Measurements from ENCODE around the gene CAT. TPM values are rescaled to one million over a fixed set of nuclear protein-coding genes. Genes with fewer than 3 reads are reported as not detected.

Gene CAT
- total and polyA plus RNA-seq, 9 of the 15 experiments (the other 6 are each of a cell fraction or from before 2014, with no cell fraction given), result 86.7 to 183 (median 114) TPM

GRCh38 chr11:34397811-34398210 is 40.9 kb upstream of the CAT start (continued):
- TF ChIP-seq, protein P1, sequence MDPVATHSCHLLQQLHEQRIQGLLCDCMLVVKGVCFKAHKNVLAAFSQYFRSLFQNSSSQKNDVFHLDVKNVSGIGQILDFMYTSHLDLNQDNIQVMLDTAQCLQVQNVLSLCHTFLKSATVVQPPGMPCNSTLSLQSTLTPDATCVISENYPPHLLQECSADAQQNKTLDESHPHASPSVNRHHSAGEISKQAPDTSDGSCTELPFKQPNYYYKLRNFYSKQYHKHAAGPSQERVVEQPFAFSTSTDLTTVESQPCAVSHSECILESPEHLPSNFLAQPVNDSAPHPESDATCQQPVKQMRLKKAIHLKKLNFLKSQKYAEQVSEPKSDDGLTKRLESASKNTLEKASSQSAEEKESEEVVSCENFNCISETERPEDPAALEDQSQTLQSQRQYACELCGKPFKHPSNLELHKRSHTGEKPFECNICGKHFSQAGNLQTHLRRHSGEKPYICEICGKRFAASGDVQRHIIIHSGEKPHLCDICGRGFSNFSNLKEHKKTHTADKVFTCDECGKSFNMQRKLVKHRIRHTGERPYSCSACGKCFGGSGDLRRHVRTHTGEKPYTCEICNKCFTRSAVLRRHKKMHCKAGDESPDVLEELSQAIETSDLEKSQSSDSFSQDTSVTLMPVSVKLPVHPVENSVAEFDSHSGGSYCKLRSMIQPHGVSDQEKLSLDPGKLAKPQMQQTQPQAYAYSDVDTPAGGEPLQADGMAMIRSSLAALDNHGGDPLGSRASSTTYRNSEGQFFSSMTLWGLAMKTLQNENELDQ (CRISPR knock-in tag; IDR thresholded peaks at IDR 0.05; ENCODE audit: borderline replicate concordance), result no peak
- TF ChIP-seq ZBED1 (IDR thresholded peaks at IDR 0.05), result no peak
- TF ChIP-seq ARID2 (IDR thresholded peaks at IDR 0.05), result no peak
- no peak for TF ChIP-seq ZNF12 (CRISPR knock-in tag; IDR thresholded peaks at IDR 0.05)
- TF ChIP-seq ELF4 (CRISPR knock-in tag; IDR thresholded peaks at IDR 0.05), result no peak
- TF ChIP-seq PRMT5 (CRISPR knock-in tag; IDR thresholded peaks at IDR 0.05), result no peak
- no peak for TF ChIP-seq ZNF778 (CRISPR knock-in tag; IDR thresholded peaks at IDR 0.05)
- TF ChIP-seq NCOA6 (IDR thresholded peaks at IDR 0.05), result no peak
- TF ChIP-seq MEF2A (IDR thresholded peaks at IDR 0.05; ENCODE audit: control insufficient read depth, low read depth, low read length), result no peak
- TF ChIP-seq ZNF217 (CRISPR knock-in tag; IDR thresholded peaks at IDR 0.05), result no peak
- no peak for TF ChIP-seq POLR3G (IDR thresholded peaks at IDR 0.05; ENCODE audit: extremely low read depth, insufficient read length, insufficient replicate concordance)

DNA sequence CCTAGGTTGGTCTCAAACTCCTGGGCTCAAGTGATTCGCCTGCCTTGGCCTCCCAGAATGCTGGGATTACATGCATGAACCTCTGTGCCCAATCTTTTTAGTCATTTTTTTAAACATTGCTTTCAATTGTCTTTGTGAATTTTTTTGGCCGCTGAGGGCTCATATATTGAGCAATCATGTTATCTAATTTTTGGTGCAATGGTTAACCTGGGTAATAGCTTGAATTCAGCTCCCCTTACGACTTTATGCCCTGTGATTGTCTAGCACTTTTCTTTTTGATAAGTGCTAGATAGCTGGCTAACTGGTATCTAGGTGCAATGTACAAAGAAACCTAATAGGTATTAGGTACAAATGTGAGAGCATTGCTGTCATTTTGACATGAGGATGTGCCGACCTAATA is 35.3 kb upstream of the CAT start:
- Histone ChIP-seq H3K36me3 (ENCODE audit: control insufficient read depth, insufficient read depth, low read length) (no peaks in the 10 kb centered on the region), H3K4me2 (ENCODE audit: insufficient read depth, low read length) (no peak overlapping the region), H3K27ac (ENCODE audit: extremely low read depth, low read depth, low read length) (no peak overlapping the region), H3K4me3 (no peak overlapping the region), H3K9me1 (ENCODE audit: control insufficient read depth, insufficient read depth, low read length) (no peaks in the 10 kb centered on the region), H3K9ac (ENCODE audit: insufficient read depth in 1 of 2, low read depth in 2 of 2, low read length in 2 of 2) (no peak overlapping the region), H2AFZ (ENCODE audit: low read depth, low read length) (no peak overlapping the region), H4K20me1 (replicated peaks; ENCODE audit: control insufficient read depth, insufficient read depth, low read length) (no peaks in the 10 kb centered on the region), H3K9me3 (replicated peaks; ENCODE audit: control insufficient read depth, insufficient read depth, low read depth, low read length) (no peaks in the 10 kb centered on the region), H3K27me3 (ENCODE audit: control insufficient read depth in 2 of 2, insufficient read depth in 2 of 2, low read length in 2 of 2) (no peaks in the 10 kb centered on the region), H3K79me2 (ENCODE audit: control insufficient read depth, insufficient read depth, low read length) (no peaks in the 10 kb centered on the region), H3K4me1 (replicated peaks in 1 of 2; ENCODE audit: control insufficient read depth in 2 of 2, insufficient read depth in 2 of 2, low read length in 2 of 2) (0 out of 5 replicates have a peak, but pooled peaks cover 0 to 7% of the 10 kb centered on the region in 2 experiments)
- in situ Hi-C loops (cut with MboI) (no loop called here), intact Hi-C loops (cut with micrococcal nuclease) (no loop called here)
- POLR2A ChIA-PET, result interaction anchor here (1.1 to 1.4 kb wide), 3 partner anchors 12 to 103 kb away, joined by 3 read pairs; no protein-coding TSS in a partner anchor
- no peak for DNase-seq (ENCODE audit: extremely low read depth in 1 of 4, low spot score in 3 of 4)
- no TSS peak for BruUV-seq (replicated peaks)
- FAIRE-seq, result no peak
- no peak for ATAC-seq
- TF ChIP-seq GABPA (tag; conservative IDR thresholded peaks at IDR 0.05; ENCODE audit: low read depth), result no peak
- TF ChIP-seq ASH1L (IDR thresholded peaks at IDR 0.05; ENCODE audit: borderline replicate concordance, low read depth, partially characterized antibody), result no peak
- TF ChIP-seq DIDO1 (tag; IDR thresholded peaks at IDR 0.05; ENCODE audit: low read depth), result no peak
- TF ChIP-seq MED1 (CRISPR knock-in tag; IDR thresholded peaks at IDR 0.05; ENCODE audit: borderline replicate concordance), result no peak
- no peak for TF ChIP-seq TEAD2 (tag; IDR thresholded peaks at IDR 0.05)
- TF ChIP-seq BRCA1 (IDR thresholded peaks at IDR 0.05), result no peak
- TF ChIP-seq BRCA1 (CRISPR knock-in tag; IDR thresholded peaks at IDR 0.05), result no peak
- no peak for TF ChIP-seq HDAC8 (tag; IDR thresholded peaks at IDR 0.05)
- no peak for TF ChIP-seq ZNF507 (tag; conservative IDR thresholded peaks at IDR 0.05)
- TF ChIP-seq CEBPB (tag; IDR thresholded peaks at IDR 0.05), result peak; percentile 78
- TF ChIP-seq ZNF12 (CRISPR knock-in tag; IDR thresholded peaks at IDR 0.05), result no peak
- no peak for TF ChIP-seq CEBPG (CRISPR knock-in tag; IDR thresholded peaks at IDR 0.05)
- TF ChIP-seq CEBPG (tag; conservative IDR thresholded peaks at IDR 0.05 in 1 of 2, IDR thresholded peaks at IDR 0.05 in 1 of 2), result peak; percentile 54 to 56
- WGBS (ENCODE audit: insufficient coverage, low coverage, missing lambda C conversion rate), result 19% methylated on average over 4 of the region's 4 CpGs
- CTCF ChIA-PET (ENCODE audit: low intra/inter-chr PET ratio), result no interaction called here
